GM18951 (cell line): ENCODE measurements around the gene IFNAR1.

ENCODE experiments used
- POLR2A ChIP-seq: IDR thresholded peaks from 4 replicates; pipeline ENCODE4 v1.6.1; 2011; ENCODE audit warnings: mild to moderate bottlenecking; ENCODE audit not compliant: insufficient read length, insufficient read depth; ENCODE audit errors: extremely low read depth
- in situ Hi-C: fragments of 300-500 bp; cut with MboI; formaldehyde crosslinking; loops from one replicate; pipeline ENCODE4 v1.12.0; 2022; ENCODE audit warnings: low sequenced_read_pairs, mixed read lengths, inconsistent platforms; ENCODE audit not compliant: unreplicated experiment

IFNAR1 gene

GRCh38 chr21:33324291-33325221, at the start of gene IFNAR1:
Gene IFNAR1, plus strand, starts transcription at chr21:33324970. Its CDS starts 86 bp downstream, at chr21:33325056.
- in situ Hi-C loops = no loop called here

GRCh38 chr21:33278721-33279120, 46.0 kb upstream of the IFNAR1 start:
- in situ Hi-C loops = no loop called here
- no peak for TF ChIP-seq POLR2A

More at GRCh38 chr21:33324291-33325221, at the start of gene IFNAR1:
- peak; percentile 92 for TF ChIP-seq POLR2A

- in situ Hi-C loops = no loop called here
- TF ChIP-seq POLR2A = no peak
Observed at GRCh38 chr21:33279330-33279820, 45.4 kb upstream of the IFNAR1 start.

- TF ChIP-seq POLR2A = no peak
- in situ Hi-C loops = no loop called here
Observed at GRCh38 chr21:33281096-33281652, 43.6 kb upstream of the IFNAR1 start.

GRCh38 chr21:33283203-33283602, 41.6 kb upstream of the IFNAR1 start:
- no peak for TF ChIP-seq POLR2A
- in situ Hi-C loops = no loop called here

- in situ Hi-C loops = no loop called here
Observed at GRCh38 chr21:33286076-33286475, 38.7 kb upstream of the IFNAR1 start.

GRCh38 chr21:33286600-33287456, 37.9 kb upstream of the IFNAR1 start:
- in situ Hi-C loops = no loop called here
- no peak for TF ChIP-seq POLR2A

More at GRCh38 chr21:33286076-33286475, 38.7 kb upstream of the IFNAR1 start:
- TF ChIP-seq POLR2A = no peak

GRCh38 chr21:33289199-33289819, 35.5 kb upstream of the IFNAR1 start:
- in situ Hi-C loops = no loop called here
- no peak for TF ChIP-seq POLR2A

GRCh38 chr21:33290441-33290840, 34.3 kb upstream of the IFNAR1 start:
- no peak for TF ChIP-seq POLR2A
- in situ Hi-C loops = no loop called here

- no peak for TF ChIP-seq POLR2A
- in situ Hi-C loops = no loop called here
Observed at GRCh38 chr21:33291686-33292085, 33.1 kb upstream of the IFNAR1 start.

GRCh38 chr21:33292724-33293123, 32.0 kb upstream of the IFNAR1 start:
- in situ Hi-C loops = no loop called here
- TF ChIP-seq POLR2A = no peak

- no peak for TF ChIP-seq POLR2A
- in situ Hi-C loops = no loop called here
Observed at GRCh38 chr21:33293136-33293535, 31.6 kb upstream of the IFNAR1 start.

GRCh38 chr21:33293811-33294216, 31.0 kb upstream of the IFNAR1 start:
- TF ChIP-seq POLR2A = no peak

GRCh38 chr21:33296156-33296555, 28.6 kb upstream of the IFNAR1 start:
- no peak for TF ChIP-seq POLR2A
- in situ Hi-C loops = no loop called here

More at GRCh38 chr21:33293811-33294216, 31.0 kb upstream of the IFNAR1 start:
- in situ Hi-C loops = no loop called here
